ENCODE results near the gene SULT2B1.

DNA sequence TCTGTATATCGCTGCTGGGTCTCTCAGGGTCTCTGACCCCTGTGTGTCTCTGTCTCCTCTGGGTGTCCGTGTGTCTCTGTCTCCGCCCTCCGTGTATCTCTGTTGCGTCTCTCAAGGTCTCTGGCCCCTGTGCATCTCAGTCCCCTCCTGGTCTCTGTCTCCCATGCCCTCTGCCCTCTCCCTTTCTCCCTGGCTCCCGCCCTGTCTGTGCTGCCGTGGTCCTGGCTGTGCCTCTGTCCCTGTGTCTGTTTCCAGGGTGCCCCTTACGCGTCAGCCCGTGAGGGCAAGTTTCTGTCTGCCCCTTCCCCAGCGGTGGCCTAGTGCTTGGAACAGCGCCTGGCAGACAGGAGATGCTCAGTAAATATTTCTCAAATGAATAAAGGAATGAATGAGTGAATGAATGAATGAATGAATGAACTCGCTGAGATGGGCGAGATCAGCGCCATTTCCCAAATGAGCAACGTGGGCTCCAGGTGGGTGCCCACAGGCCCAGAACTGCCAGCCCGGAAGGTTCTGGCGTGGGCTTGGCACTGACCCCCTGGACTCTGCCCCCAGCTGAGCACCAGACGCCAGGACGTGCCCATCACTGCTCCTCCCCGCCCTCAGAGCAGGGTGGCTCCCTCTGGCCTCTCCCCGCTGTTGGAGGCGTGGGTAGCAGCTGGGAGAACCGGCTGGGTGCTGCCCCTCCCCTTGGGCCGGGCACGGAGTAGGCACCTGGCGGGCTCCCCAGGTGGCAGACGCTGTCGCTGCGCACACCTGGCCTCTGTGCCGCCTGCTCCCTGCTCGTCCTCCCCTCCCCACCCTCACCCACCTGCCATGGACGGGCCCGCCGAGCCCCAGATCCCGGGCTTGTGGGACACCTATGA lies at the start of gene SULT2B1:
- TF ChIP-seq EZH2 (IDR thresholded peaks at IDR 0.05; ENCODE audit: borderline replicate concordance) (no peak), EZH2phosphoT487 (IDR thresholded peaks at IDR 0.05; ENCODE audit: low read depth, severe bottlenecking, unreplicated experiment) (no peak)
- TF ChIP-seq, protein P1, sequence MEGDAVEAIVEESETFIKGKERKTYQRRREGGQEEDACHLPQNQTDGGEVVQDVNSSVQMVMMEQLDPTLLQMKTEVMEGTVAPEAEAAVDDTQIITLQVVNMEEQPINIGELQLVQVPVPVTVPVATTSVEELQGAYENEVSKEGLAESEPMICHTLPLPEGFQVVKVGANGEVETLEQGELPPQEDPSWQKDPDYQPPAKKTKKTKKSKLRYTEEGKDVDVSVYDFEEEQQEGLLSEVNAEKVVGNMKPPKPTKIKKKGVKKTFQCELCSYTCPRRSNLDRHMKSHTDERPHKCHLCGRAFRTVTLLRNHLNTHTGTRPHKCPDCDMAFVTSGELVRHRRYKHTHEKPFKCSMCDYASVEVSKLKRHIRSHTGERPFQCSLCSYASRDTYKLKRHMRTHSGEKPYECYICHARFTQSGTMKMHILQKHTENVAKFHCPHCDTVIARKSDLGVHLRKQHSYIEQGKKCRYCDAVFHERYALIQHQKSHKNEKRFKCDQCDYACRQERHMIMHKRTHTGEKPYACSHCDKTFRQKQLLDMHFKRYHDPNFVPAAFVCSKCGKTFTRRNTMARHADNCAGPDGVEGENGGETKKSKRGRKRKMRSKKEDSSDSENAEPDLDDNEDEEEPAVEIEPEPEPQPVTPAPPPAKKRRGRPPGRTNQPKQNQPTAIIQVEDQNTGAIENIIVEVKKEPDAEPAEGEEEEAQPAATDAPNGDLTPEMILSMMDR (IDR thresholded peaks at IDR 0.05; ENCODE audit: poor library complexity): no peak
